ENCODE results near the gene WDFY4. TPM values are rescaled to one million over a fixed set of nuclear protein-coding genes. Genes with fewer than 3 reads are reported as not detected.

Gene WDFY4
- polyA plus RNA-seq, 1 of the 3 experiments (the other 2 are of a cell fraction): not detected

DNA sequence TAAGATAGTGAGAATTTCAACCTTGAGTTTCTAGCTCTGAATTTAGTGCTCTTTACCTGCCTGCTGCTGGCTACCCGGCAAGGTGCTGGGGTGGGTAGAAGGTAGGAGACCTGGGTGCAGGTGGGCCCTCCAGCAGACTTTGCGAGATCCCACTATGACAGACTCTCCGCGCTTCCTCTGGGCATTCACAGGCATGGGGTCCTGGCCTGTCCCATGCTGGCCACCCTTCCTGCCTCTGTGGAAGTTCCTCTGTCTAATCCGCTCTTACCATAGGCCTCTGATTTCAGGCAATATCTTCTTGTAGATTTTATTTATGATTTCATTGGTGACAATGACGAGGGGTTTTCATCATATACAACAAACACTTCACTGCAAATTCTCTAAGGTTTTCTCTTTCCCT lies 1.2 kb upstream of the WDFY4 start:
- Histone ChIP-seq H3K9ac (no peak overlapping the region), H3K36me3 (replicated peaks in 1 of 2; ENCODE audit: control insufficient read depth in 1 of 2, insufficient read depth in 2 of 2, low read length in 1 of 2) (no peaks in the 10 kb centered on the region), H3K4me1 (ENCODE audit: control insufficient read depth in 1 of 2, insufficient read depth in 2 of 2, low read depth in 1 of 2, low read length in 1 of 2) (no peaks in the 10 kb centered on the region), H3K79me2 (ENCODE audit: insufficient read depth) (no peaks in the 10 kb centered on the region), H3K27me3 (ENCODE audit: insufficient read depth) (no peaks in the 10 kb centered on the region), H3K4me3 (ENCODE audit: low read depth in 2 of 2, low read length in 1 of 2) (no peak overlapping the region), H3K27ac (ENCODE audit: low read depth in 2 of 2, low read length in 1 of 2) (no peak overlapping the region), H3F3A (replicated peaks; ENCODE audit: insufficient read depth) (no peaks in the 10 kb centered on the region), H4K20me1 (ENCODE audit: insufficient read depth) (no peaks in the 10 kb centered on the region), H2AFZ (ENCODE audit: low read depth) (no peak overlapping the region), H3K9me2 (no peaks in the 10 kb centered on the region), H3K9me3 (no peaks in the 10 kb centered on the region; the same call in 1 of the 2 replicates), H3K4me2 (no peak overlapping the region)
- TF ChIP-seq, protein P1, sequence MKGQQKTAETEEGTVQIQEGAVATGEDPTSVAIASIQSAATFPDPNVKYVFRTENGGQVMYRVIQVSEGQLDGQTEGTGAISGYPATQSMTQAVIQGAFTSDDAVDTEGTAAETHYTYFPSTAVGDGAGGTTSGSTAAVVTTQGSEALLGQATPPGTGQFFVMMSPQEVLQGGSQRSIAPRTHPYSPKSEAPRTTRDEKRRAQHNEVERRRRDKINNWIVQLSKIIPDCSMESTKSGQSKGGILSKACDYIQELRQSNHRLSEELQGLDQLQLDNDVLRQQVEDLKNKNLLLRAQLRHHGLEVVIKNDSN (IDR thresholded peaks at IDR 0.05; ENCODE audit: borderline replicate concordance, low read depth): no peak
- TF ChIP-seq GATA2 (CRISPR knock-in tag; IDR thresholded peaks at IDR 0.05): no peak
- TF ChIP-seq, protein P2, sequence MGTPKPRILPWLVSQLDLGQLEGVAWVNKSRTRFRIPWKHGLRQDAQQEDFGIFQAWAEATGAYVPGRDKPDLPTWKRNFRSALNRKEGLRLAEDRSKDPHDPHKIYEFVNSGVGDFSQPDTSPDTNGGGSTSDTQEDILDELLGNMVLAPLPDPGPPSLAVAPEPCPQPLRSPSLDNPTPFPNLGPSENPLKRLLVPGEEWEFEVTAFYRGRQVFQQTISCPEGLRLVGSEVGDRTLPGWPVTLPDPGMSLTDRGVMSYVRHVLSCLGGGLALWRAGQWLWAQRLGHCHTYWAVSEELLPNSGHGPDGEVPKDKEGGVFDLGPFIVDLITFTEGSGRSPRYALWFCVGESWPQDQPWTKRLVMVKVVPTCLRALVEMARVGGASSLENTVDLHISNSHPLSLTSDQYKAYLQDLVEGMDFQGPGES (IDR thresholded peaks at IDR 0.05; ENCODE audit: low read depth, low read length): no peak
- TF ChIP-seq, protein P3, sequence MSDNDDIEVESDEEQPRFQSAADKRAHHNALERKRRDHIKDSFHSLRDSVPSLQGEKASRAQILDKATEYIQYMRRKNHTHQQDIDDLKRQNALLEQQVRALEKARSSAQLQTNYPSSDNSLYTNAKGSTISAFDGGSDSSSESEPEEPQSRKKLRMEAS (IDR thresholded peaks at IDR 0.05; ENCODE audit: low read depth): no peak
- TF ChIP-seq GABPA (IDR thresholded peaks at IDR 0.05; ENCODE audit: low read depth): no peak
- TF ChIP-seq NRF1 (IDR thresholded peaks at IDR 0.05; ENCODE audit: low read depth, low read length): no peak
- TF ChIP-seq TCF12 (IDR thresholded peaks at IDR 0.05): no peak
- no peak for TF ChIP-seq YY1 (IDR thresholded peaks at IDR 0.05; ENCODE audit: low read depth)
- TF ChIP-seq, protein P4, sequence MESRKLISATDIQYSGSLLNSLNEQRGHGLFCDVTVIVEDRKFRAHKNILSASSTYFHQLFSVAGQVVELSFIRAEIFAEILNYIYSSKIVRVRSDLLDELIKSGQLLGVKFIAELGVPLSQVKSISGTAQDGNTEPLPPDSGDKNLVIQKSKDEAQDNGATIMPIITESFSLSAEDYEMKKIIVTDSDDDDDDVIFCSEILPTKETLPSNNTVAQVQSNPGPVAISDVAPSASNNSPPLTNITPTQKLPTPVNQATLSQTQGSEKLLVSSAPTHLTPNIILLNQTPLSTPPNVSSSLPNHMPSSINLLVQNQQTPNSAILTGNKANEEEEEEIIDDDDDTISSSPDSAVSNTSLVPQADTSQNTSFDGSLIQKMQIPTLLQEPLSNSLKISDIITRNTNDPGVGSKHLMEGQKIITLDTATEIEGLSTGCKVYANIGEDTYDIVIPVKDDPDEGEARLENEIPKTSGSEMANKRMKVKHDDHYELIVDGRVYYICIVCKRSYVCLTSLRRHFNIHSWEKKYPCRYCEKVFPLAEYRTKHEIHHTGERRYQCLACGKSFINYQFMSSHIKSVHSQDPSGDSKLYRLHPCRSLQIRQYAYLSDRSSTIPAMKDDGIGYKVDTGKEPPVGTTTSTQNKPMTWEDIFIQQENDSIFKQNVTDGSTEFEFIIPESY (IDR thresholded peaks at IDR 0.05; ENCODE audit: borderline replicate concordance, low read depth): no peak
- TF ChIP-seq SIN3A (IDR thresholded peaks at IDR 0.05; ENCODE audit: borderline replicate concordance, low read depth, low read length): no peak
- TF ChIP-seq MEF2A (IDR thresholded peaks at IDR 0.05; ENCODE audit: borderline replicate concordance, low read depth): no peak
- TF ChIP-seq, protein P5, sequence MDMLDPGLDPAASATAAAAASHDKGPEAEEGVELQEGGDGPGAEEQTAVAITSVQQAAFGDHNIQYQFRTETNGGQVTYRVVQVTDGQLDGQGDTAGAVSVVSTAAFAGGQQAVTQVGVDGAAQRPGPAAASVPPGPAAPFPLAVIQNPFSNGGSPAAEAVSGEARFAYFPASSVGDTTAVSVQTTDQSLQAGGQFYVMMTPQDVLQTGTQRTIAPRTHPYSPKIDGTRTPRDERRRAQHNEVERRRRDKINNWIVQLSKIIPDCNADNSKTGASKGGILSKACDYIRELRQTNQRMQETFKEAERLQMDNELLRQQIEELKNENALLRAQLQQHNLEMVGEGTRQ (IDR thresholded peaks at IDR 0.05; ENCODE audit: borderline replicate concordance, low read depth, low read length): no peak
- POLR2A ChIA-PET: no interaction called here
- WGBS (ENCODE audit: low lambda C conversion rate): 45% methylated on average over 4 of the region's 6 CpGs
- CTCF ChIA-PET: interaction anchor here (1.3 kb wide), 1 partner anchor 724 kb away, joined by 3 read pairs; no protein-coding TSS in a partner anchor
- no peak for DNase-seq

DNA sequence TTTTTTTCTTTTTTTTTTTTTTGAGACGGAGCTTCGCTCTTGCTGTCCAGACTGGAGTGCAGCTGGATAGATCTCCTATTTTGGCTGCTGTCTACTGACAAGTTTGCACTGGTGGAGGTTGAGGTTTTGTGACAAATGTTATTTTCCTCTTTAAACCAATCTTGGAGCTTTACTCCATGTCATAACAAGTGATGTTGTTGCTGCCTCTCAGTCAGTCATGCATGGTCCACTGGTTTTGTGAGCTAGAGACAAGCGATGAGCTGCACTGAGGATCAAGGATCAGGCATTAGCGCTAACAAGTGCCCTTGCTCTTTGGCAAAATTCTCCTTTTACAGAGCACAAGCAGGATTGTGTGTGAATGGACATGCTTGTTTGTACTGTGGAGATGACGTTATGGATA lies 805 bp upstream of the WDFY4 start:
- Histone ChIP-seq H3K9me3 (no peaks in the 10 kb centered on the region; the same call in 1 of the 2 replicates), H3K9me2 (no peaks in the 10 kb centered on the region), H3K9ac (no peak overlapping the region), H2AFZ (ENCODE audit: low read depth) (no peak overlapping the region), H3K36me3 (replicated peaks in 1 of 2; ENCODE audit: control insufficient read depth in 1 of 2, insufficient read depth in 2 of 2, low read length in 1 of 2) (no peaks in the 10 kb centered on the region), H3F3A (replicated peaks; ENCODE audit: insufficient read depth) (no peaks in the 10 kb centered on the region), H3K27ac (ENCODE audit: low read depth in 2 of 2, low read length in 1 of 2) (no peak overlapping the region), H3K27me3 (ENCODE audit: insufficient read depth) (no peaks in the 10 kb centered on the region), H3K4me1 (ENCODE audit: control insufficient read depth in 1 of 2, insufficient read depth in 2 of 2, low read depth in 1 of 2, low read length in 1 of 2) (no peaks in the 10 kb centered on the region), H3K4me2 (no peak overlapping the region), H3K79me2 (ENCODE audit: insufficient read depth) (no peaks in the 10 kb centered on the region), H3K4me3 (ENCODE audit: low read depth in 2 of 2, low read length in 1 of 2) (no peak overlapping the region), H4K20me1 (ENCODE audit: insufficient read depth) (no peaks in the 10 kb centered on the region)
- POLR2A ChIA-PET: no interaction called here
- 61% methylated on average over 5 of the region's 5 CpGs for WGBS (ENCODE audit: low lambda C conversion rate)
- no peak for DNase-seq
- CTCF ChIA-PET: interaction anchor here (1.0 to 1.3 kb wide), 2 partner anchors 28 to 724 kb away, joined by 3 read pairs; no protein-coding TSS in a partner anchor
- TF ChIP-seq RXRA (IDR thresholded peaks at IDR 0.05; ENCODE audit: borderline replicate concordance, low read depth): no peak
- TF ChIP-seq EP300 (IDR thresholded peaks at IDR 0.05; ENCODE audit: borderline replicate concordance in 1 of 2, low read depth in 1 of 2, low read length in 1 of 2): no peak
- TF ChIP-seq, protein P4 (IDR thresholded peaks at IDR 0.05; ENCODE audit: borderline replicate concordance, low read depth): no peak
- TF ChIP-seq FOSL2 (IDR thresholded peaks at IDR 0.05; ENCODE audit: borderline replicate concordance, low read depth): no peak
- TF ChIP-seq YY1 (IDR thresholded peaks at IDR 0.05; ENCODE audit: low read depth): no peak
- TF ChIP-seq RCOR1 (IDR thresholded peaks at IDR 0.05; ENCODE audit: low read length): no peak
- no peak for TF ChIP-seq MEF2A (IDR thresholded peaks at IDR 0.05; ENCODE audit: borderline replicate concordance, low read depth)
- TF ChIP-seq, protein P5 (IDR thresholded peaks at IDR 0.05; ENCODE audit: borderline replicate concordance, low read depth, low read length): no peak
- TF ChIP-seq RAD21 (IDR thresholded peaks at IDR 0.05; ENCODE audit: low read length): no peak
- TF ChIP-seq SIN3A (IDR thresholded peaks at IDR 0.05; ENCODE audit: borderline replicate concordance, low read depth, low read length): no peak
- no peak for TF ChIP-seq MXI1 (IDR thresholded peaks at IDR 0.05; ENCODE audit: low read depth, low read length)
- no peak for TF ChIP-seq TEAD4 (IDR thresholded peaks at IDR 0.05; ENCODE audit: borderline replicate concordance, insufficient read depth)
